HT-29 (cell line): ENCODE results near the gene NFX1. TPM values are rescaled to one million over a fixed set of nuclear protein-coding genes. Genes with fewer than 3 reads are reported as not detected.
A peak's percentile ranks its signal among the peaks of the same experiment; 100 is the strongest.

Experiments
- DNase-seq: peaks from one replicate; pipeline ENCODE4 v3.0.0-alpha.2; 2015; ENCODE audit warnings: low spot score
- total RNA-seq: library from RNA; depleted of rRNA; stranded (reverse); fragments of >200 nt; shearing (Covaris generic); gene quantifications from 2 replicates; pipeline ENCODE4 v1.2.3, GENCODE V29; 2014

The NFX1 gene
- total RNA-seq, 1 experiment from 2014 or later = 15.2 TPM

- DNase-seq = no peak
Measured at GRCh38 chr9:33265211-33265865, 25.0 kb upstream of the NFX1 start.

DNA sequence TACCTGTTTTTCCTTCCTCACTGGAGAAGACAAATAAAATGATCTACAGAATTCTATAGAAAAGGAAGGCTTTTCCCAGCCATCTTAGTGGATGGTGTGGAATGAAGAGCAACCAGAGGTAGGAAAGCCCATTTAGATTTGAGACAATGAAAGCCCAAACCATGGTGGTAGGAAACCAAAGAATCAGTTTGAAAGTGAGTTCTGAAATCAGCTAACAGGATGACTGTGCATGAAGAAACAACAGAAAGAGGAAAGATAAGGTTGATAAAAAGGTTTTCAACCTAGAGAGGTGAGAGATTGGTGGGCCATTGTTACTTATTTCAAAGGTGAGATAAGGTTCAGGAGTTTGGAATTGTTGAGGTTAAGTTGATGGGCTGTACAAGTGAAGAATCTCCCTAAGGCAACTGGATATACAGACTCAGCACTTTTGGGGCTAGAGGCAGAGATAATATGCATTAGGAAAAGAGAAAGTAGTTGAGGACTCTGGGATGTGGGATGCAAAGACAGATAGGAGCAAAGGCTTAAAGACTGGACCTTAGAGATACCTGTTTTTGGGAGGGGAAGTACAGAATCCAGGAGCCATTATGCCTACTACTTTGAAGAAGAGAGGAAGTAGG is 23.1 kb upstream of the NFX1 start:
- no peak for DNase-seq

GRCh38 chr9:33270146-33270545 is 20.2 kb upstream of the NFX1 start:
- no peak for DNase-seq

GRCh38 chr9:33272061-33272460 is 18.3 kb upstream of the NFX1 start:
- no peak for DNase-seq

GRCh38 chr9:33273266-33273971 is 16.9 kb upstream of the NFX1 start:
- no peak for DNase-seq

GRCh38 chr9:33273972-33274328 is 16.4 kb upstream of the NFX1 start:
- no peak for DNase-seq

- DNase-seq = no peak
Measured at GRCh38 chr9:33277484-33277883, 12.8 kb upstream of the NFX1 start.

- no peak for DNase-seq
Measured at GRCh38 chr9:33285502-33285901, 4.8 kb upstream of the NFX1 start.

GRCh38 chr9:33287087-33287490 is 3.2 kb upstream of the NFX1 start:
- peak; percentile 74 for DNase-seq

DNA sequence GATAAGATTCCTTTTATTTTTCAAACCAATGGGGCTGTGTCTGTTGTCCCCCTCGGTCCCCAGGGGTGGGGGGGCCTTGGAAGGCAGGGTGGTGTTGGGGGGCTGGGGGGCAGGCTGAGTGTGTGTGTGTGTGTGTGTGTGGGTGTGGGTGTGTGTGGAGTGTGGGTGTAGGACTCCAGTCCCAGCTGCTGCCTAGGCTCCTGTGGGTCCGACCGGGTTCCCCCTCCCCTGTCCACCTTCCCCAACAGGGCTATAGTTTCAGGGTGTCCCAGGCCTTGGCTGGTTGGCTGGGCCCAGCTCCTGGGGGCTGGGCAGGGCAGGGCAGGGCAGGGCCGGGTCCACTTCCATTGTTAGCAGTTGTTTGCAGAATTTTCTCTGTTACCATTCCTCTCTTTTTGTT is 2.1 kb upstream of the NFX1 start:
- DNase-seq = no peak

DNA sequence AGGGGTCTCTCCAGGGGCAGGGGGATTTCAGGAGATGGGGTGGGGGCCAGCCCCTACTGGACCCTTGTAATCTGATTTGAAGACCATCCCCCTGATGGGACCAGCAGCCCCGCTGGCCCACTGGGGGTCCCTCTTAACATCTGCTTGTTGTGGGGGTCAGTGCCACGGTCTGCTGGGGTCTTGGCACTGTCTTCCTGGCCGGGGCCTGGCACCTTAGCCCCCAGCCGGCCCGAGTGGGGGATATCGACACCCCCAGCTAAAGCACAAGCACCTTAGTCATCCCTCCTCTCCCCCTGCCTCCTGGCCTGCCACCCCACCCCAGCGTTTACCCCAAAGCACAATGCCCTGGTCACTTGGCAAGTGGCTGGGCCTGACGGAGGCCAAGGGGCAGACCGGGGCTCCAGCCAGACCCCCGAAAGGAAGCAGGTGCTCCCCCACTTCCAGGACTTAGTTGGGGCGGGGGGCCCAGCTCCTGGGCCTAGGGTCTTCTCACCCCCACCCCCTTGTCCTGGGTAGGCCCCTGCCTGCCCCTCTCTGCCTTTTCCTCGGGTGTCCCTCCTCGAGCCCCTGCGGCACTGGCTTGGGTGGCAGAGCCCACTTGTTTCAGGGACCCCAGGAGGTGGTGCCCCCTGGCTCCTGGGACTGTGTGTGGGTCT is 1.4 kb upstream of the NFX1 start:
- DNase-seq = no peak

DNA sequence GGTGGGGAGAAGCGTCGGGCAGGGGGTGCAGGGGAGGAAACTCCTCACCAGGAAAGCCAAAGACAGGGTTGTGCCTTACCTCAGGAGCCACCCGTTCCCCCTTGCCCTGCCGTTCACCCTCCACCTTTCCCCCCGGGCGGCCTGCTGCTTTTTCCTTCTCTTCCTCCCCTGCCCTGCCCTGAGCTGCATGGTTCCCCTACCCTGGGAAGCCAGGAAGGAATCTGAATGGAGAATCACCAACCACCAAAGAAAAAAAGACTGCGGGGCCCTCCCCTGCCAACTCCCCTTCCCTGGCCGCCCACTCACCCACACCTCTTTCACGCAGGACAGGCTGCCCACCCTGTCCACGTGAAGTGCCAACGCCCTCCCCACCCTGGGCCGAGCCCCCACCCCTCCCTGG is 820 bp upstream of the NFX1 start:
- DNase-seq = peak; percentile 5

DNA sequence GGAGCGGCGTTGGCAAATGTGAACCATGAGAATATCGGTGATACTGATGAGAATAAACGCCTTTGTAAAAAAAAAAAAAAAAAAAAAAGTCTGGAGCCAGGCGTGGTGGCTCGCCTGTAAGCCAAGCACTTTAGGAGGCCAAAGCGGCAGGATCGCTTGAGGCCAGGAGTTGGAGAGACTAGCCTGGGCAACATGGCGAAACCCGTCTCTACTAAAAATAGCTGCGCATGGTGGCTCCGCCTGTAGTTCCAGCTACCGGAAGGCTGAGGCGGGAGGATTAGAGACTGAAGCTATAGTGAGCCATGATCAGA is 425 bp upstream of the NFX1 start:
- DNase-seq = no peak

- DNase-seq = no peak
Measured at GRCh38 chr9:33291031-33291397, 698 bp downstream of the NFX1 start.

DNA sequence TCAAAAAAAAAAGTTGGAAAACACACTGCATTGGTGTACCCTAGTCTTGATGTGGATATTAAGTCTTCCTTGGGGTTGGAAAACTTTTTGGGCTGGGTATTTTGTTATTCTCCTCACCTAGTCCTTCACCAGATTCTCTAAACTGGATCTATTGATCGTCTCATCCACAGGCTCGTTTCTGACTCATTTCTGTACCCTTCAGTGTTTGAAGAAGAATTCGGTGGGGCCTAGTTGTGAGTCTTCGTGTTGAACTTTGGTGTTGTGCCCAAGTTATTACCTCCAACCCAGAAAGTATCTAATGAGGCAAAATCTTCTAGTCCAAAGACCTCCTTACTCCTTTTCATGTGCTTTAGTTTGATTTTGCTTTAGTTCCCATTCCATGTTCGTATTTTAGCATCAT is 1.6 kb downstream of the NFX1 start:
- DNase-seq = no peak

- DNase-seq = no peak
Measured at GRCh38 chr9:33293782-33294181, 3.5 kb downstream of the NFX1 start.

DNA sequence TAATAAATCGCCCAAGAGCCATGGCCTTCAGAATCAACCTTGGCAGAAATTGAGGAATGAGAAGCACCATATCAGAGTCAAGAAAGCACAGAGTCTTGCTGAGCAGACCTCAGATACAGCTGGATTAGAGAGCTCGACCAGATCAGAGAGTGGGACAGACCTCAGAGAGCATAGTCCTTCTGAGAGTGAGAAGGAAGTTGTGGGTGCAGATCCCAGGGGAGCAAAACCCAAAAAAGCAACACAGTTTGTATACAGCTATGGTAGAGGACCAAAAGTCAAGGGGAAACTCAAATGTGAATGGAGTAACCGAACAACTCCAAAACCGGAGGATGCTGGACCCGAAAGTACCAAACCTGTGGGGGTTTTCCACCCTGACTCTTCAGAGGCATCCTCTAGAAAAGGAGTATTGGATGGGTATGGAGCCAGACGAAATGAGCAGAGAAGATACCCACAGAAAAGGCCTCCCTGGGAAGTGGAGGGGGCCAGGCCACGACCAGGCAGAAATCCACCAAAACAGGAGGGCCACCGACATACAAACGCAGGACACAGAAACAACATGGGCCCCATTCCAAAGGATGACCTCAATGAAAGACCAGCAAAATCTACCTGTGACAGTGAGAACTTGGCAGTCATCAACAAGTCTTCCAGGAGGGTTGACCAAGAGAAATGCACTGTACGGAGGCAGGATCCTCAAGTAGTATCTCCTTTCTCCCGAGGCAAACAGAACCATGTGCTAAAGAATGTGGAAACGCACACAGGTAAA is 4.5 kb downstream of the NFX1 start:
- no peak for DNase-seq

DNA sequence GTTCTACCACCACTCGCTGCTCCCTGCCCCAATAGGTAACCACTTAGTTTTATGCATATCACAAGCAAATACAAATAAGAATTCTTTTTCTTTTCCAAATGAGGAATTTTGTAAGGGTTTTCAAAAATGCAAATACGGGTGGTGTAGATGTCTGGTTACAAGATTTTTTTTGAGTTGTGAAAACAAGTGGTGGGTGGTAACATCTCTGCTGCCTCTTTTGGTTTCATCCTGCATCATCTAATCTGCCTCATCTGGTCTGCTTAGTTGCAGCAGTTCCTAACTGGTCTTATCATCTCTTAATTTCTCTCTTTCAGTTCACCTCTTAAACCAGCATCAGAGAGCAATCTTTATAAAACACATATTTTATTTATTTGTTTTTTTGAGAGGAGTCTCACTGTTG is 5.3 kb downstream of the NFX1 start:
- DNase-seq = no peak

GRCh38 chr9:33297432-33297831 is 7.1 kb downstream of the NFX1 start:
- no peak for DNase-seq

GRCh38 chr9:33300546-33300945 is 10.2 kb downstream of the NFX1 start:
- DNase-seq = no peak

GRCh38 chr9:33304362-33304761 is 14.0 kb downstream of the NFX1 start:
- DNase-seq = no peak

DNA sequence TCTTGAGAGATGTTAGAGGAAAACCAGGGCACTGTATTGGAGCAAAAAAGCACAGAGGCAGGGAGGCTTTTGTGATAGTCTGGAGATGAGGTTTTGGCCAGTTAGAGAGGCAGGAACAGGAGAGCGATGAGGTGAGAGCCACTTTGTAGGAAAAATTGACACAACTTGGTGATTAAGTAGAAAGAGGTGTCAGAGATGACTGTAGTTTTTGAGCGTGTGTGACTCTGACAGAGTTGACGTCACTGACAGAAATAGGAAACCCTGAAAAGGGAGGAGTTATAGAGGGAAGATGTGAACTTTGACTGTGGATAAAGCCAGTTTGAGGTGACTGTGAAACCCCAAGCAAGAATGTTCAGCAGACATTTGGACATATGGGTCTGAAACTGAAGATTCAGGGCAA is 15.7 kb downstream of the NFX1 start:
- DNase-seq = no peak
